Activated CD4-positive, alpha-beta T cell treated with anti-CD3 and anti-CD28 coated beads, Interleukin-2, Interleukin-6, amounts not matched to agents 100 ng/mL and 50 ng/mL, durations not matched to agents 16 hours and 8 hours (primary cell): ENCODE measurements around the gene NOXO1.

Experiments
- DNase-seq: peaks from one replicate; pipeline ENCODE4 v3.0.0-alpha.2; 2020

NOXO1 gene

DNA sequence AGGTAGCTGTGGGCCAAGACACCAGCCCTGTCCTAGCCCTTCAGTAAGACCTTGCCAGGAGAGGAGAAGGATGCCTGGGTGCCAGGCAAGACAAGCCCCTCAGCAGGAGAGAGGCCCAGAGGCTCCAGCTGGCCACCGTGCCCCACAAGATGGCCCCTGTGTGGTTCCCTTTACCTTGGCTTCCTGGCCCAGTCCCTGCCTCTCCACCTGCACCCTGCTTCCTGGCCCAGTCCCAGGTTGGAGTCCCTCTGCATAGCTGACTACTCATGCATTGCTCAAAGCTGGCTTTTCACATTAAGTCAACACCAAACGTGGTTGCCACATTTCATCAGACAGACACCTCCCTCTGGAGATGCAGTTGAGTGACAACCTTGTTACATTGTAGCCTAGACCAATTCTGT is 12.5 kb upstream of the NOXO1 start:
- peak; percentile 69 for DNase-seq

DNA sequence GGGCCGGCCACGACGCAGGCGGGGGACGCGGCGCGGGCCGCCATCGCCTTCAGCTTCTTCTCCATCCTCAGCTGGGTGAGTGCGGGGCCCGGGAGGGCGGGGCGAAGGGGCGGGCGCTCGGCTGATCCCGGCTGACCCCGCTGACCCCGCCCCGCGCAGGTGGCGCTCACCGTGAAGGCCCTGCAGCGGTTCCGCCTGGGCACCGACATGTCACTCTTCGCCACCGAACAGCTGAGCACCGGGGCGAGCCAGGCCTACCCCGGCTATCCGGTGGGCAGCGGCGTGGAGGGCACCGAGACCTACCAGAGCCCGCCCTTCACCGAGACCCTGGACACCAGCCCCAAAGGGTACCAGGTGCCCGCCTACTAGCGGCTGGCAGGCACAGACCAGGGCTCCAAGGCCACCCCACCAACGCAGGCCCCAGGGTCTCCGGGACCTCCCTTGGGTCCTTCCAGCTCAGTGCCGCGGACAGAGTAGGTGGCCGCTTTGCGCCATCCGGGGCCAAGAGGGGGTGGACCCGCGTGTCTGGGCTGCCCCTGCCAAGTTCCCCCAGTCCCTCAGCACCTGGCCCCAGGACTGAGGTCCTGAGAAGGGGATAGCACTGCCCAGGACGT is 11.5 kb upstream of the NOXO1 start:
- DNase-seq: no peak

DNA sequence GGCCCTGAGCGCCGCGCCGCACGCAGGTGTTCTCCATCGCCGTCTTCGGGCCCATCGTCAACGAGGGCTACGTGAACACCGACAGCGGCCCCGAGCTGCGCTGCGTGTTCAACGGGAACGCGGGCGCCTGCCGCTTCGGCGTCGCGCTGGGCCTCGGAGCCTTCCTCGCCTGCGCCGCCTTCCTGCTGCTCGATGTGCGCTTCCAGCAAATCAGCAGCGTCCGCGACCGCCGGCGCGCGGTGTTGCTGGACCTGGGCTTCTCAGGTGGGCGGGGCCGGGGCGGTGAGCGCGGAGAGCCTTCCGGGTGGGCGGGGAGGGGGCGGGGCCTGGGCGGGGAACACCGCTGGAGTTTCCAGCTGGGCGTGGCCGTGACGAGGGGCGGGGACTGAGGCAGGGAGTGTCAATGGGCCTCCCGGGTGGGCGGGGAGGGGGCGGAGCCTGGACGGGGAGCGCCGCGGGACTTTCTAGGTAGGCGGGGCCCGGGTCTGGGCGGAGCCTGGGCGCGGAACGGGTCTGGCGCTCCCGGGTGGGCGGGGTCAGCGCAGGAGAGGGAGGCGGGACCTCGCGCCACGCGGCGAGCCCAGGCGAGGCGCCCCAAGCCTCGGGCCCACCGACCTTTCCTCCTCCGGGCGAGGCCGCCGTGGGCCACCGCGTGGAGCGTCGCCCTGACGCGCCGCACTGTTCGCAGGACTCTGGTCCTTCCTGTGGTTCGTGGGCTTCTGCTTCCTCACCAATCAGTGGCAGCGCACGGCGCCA is 10.9 kb upstream of the NOXO1 start:
- peak; percentile 99 for DNase-seq

DNA sequence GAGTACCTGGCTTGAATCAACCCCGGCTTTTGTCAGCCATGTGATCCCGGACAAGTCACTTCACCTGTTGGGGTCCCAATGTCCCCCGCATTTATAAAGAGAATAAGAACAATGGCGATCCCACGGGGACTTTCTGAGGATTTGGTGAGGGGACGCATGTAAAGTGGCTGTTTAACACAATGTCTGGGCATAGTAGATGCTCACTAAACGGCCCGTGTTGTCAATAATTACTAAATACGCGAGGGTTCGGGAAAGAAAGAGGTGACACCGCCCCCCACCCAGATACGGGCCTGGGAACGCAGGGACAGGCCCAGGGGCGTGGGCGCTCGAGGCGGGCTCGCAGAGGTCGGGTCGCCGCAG is 10.3 kb upstream of the NOXO1 start:
- no peak for DNase-seq

DNA sequence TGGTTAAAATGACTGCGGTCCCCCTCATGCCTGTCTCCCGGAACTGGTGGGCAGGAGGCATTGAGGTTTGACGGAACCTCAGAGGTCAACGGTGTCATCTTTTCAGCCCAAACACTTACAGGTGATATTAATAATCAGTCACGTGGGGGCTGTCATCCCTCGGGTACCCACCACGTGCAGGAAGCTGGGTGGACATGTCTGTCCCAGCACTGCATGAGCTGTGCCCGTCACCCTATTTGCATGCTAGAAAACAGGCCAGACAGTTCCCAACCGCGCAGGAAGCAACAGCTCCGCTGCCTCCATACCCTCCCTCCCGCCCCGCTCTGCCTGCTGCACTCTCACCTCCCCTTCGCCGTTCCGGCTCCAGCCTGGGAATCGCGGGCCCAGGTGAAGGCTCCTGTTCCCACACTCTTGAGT is 9.9 kb upstream of the NOXO1 start:
- DNase-seq: peak; percentile 62

DNA sequence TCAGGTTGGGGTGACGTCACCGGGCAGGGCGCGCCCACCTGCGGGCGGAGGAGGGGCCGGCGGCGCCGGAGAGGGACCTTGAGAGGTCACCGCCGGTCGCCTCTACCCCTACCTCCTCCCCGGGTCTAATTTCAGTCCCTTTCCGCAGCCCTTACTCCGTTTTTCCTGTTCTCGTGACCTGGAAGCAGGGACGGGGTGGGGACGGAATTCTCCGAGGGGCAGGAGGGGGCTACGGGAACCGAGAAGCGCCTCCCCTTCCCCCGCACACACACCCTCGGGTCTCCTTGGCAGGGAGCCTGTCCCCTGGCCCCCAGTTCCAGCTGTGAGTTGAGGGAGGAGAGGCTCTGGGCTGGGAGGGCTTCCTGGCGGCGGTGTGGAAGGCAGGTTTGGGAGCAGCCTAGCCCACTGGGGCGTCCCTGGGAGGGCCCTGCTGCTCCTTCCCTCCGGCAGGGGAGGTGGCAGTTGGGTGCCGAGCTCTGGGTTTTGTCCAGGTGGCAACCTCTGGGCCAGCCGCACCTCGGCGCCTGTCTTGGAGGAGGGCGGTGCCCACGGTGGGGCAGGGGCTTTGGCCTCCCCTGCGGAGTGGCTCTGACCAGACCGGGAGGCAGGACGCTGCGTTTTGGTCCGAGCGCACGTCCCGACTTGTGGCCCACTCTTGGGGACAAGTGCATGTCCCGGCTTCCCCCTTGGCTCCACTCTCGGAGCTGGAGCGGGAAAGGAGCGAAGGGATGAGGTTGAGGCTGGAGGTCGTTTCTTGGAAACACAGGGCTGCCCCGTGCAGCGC is 9.3 kb upstream of the NOXO1 start:
- DNase-seq: peak; percentile 57

DNA sequence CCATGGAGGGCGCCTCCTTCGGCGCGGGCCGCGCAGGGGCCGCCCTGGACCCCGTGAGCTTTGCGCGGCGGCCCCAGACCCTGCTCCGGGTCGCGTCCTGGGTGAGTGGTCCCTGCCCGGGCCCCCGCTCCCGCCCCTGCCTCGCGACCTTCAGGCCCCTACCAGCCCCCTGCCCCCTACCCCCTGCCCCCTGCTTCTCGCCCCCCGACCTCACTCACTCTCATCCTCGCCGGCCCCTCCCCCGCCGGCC is 8.8 kb upstream of the NOXO1 start:
- no peak for DNase-seq

DNA sequence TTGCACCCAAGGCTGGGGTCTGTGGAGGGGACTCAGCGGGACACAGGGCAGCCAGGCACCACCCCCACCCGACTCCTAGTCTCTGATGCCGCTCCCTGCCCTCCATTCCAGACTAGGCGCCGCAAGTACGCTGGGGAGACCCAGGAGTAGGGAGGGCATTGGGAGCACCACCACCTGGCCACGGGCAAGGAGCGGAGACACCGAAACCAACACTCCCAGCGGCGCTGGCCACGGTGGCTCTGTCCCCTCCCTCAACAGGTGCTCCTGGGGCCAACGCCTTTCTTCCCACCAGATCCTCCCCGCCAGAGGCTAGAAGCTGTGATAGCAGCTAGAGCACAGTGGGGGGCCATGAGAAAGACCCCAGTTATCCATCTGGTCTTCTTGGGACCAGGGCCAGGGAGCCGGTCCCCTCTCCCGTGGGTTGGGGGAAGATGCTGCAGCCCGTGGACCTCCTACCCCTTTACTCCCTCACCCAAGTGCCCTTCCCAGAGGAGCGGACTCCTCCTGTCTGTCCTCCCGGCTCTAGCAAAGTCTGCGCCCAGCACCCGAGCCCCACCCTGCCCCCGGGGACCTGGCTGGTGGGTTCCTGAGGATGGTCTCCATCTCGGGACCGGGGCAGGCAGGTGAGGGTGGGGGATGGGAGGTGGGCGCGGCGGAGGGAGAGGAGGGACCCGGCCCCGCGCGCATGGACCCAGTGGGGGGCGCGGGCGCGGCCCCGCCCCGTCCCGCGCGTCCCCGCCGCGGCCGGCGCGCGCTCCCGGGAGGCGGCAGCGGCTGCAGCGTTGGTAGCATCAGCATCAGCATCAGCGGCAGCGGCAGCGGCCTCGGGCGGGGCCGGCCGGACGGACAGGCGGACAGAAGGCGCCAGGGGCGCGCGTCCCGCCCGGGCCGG is 8.2 kb upstream of the NOXO1 start, which contains the start of gene SYNGR3:
Gene SYNGR3 (plus strand): TSS at position 762 of the 892 bp plus-strand sequence. CDS start 133 bp downstream, outside the sequence.
- DNase-seq: no peak

DNA sequence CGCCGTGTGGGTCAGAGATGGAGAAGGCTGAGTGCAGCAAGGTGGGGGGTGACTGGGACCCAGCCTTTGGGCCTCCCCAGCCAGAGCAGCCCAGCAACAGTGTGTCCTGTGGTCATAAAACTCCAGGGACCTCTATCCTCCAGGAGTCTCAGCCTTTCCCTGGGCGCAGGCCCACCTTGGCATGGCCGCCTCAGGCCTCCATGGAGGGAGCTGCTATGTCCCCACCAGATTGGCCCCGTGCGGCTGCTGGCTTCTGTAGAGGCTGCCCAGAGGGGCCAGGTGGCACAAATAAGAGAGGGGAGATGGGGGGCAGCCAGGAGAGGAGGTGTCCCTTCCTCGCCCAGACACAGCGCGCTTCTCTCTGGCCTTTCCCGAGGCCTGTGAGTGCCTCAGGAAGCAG is 5.9 kb upstream of the NOXO1 start:
- DNase-seq: no peak

DNA sequence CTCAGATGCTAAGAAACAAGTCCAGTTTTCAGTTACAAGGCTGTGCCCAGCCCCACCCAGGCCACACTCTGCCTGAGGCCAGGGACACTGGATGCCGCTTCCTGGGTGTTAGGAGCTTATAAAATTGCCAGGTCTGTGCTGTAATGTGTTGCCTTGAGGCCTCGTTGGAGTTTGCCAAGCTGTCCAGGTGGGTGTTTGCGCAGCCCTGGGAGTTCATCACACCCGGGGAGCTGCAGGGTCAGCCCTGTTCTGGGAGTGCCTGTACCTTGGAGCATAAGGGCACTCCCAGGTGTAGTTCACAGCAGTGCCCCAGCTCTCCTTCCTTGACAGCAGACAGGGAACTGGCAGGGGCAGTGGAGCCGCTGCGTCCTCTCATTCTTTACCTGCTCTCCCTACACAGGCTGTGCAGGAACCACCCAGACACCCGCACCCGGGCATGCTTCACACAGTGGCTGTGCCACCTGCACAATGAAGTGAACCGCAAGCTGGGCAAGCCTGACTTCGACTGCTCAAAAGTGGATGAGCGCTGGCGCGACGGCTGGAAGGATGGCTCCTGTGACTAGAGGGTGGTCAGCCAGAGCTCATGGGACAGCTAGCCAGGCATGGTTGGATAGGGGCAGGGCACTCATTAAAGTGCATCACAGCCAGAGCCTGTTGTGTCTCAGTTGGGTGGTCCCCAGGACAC is 4.3 kb upstream of the NOXO1 start:
- no peak for DNase-seq

DNA sequence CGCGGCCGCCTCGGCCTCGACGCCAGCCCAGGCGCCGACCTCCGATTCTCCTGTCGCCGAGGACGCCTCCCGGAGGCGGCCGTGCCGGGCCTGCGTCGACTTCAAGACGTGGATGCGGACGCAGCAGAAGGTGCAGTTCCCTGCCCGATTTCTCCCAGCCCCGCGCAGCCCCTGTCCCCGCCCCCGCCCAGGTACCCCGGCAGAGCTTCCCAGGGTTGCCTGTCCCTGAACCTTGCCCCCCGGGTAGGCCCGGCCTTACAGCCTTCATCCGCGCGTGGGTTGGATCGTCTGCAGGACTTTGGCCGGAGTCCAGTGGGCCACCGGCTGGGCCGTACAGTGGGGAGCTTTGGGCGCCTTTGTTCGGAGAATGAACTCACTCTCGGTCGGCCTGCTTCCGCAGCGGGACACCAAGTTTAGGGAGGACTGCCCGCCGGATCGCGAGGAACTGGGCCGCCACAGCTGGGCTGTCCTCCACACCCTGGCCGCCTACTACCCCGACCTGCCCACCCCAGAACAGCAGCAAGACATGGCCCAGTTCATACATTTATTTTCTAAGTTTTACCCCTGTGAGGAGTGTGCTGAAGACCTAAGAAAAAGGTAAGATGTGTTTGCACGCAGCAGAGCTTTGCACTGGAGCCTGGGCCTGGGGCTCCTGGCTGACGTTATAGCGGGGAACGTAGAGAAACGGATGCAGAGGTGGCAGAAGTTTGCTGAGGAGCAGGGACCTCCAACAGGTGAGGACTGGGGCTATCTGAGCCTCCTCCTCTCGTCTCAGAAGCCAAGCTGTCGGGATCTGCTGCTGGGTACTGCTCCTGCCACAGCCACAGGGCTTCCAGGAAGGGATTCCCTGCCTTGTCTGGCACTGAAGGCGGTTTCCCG is 3.3 kb upstream of the NOXO1 start:
- DNase-seq: peak; percentile 49

DNA sequence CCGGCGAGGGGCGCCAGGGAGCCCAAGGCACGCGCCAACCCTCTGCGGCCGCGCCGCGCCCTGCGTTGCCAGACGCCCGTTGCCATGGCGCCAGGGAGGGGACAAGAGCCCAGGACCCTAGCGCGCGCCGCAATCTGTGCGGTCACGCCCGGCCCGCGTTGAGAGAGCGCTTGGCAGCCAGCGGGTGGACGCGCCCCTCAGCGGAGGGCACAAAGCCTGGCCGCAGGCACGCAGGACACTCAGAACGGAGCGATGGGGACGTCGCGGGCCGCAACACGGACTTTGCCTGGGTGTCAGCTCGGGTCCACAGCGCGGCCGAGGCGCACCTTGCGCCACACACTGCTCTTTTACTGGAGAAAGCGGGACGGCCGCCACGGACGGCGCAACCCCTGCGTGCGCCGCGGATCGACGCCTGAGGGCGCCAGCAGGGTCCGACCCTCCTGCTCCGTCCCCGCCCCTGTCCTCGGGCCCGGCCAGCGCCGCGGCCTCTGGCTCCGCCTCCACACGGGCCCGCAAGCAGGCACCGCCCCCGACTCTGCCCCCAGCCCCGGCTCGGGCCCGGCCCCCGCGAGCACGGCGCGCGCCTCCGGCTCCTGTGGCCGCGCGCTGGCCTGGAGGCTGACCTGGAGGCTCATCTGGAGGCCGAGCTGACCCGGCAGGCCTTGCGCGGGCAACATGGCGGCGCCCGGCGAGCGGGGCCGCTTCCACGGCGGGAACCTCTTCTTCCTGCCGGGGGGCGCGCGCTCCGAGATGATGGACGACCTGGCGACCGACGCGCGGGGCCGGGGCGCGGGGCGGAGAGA is 2.5 kb upstream of the NOXO1 start, which contains the start of gene GFER:
Gene GFER (plus strand): TSS at position 650 of the 803 bp plus-strand sequence. CDS start 26 bp downstream, at position 676.
- peak; percentile 92 for DNase-seq

DNA sequence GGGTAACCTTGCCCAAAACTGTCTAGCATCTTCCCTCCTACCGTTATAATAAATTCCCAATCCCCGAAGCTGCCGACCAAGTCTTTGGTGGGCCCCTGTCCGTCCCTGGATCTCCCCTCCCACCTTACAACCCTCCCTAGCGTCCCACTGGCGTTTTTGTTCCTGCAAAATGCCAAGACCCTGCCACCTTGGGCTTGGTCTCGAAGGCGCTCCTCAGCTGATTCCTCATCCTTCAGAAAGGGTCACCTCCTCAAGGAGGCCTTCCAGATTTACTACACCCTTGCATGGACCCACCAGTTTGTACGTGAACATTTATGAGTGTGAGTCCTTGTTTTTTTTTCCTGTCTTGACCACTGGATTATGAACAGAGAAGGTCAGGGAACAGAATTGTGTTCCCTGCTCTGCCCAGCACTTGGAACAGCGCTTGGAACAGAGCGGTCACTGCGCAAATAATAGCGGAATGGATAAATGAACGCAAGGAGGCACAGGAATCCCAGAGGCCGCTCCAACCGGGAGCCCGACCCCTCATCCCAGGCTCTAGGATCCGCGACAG is 1.8 kb upstream of the NOXO1 start:
- DNase-seq: no peak

DNA sequence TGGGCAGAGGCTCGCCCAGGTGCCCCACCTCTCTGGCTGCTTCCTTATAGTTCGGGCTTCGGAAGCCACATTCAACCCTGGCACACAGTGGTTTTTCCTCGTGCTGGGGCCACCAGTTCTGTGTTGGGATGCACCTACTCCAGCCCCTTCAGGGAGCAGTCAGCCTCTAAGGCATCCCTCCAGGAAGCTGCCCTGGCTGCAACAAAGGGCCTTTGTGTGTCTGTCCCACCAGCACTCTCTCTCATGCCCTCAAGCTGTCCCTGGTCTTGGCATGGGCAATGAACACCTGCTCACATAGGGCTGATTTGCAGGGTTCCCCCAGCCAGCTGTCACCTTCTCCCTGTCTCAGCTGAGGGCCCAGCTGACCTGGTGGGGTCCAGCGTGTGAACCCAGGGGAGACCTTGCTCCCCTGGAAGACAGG is 754 bp upstream of the NOXO1 start:
- DNase-seq: no peak

DNA sequence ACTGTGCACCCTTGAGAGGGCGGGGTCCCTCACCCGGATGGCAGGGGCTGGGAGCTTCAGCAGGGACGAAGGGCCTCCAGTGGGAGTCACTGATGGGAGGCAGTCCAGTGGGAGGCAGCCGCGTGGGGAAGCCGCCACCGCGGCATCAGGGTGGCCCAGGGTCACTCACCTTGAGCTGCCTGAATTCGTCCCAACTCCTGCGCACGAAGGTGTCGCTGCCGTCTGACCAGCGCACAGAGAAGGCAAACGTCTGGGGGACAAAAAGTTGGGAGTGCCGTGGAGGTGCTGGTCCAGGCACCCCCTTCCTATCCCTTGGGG is 540 bp downstream of the NOXO1 start:
- DNase-seq: no peak

DNA sequence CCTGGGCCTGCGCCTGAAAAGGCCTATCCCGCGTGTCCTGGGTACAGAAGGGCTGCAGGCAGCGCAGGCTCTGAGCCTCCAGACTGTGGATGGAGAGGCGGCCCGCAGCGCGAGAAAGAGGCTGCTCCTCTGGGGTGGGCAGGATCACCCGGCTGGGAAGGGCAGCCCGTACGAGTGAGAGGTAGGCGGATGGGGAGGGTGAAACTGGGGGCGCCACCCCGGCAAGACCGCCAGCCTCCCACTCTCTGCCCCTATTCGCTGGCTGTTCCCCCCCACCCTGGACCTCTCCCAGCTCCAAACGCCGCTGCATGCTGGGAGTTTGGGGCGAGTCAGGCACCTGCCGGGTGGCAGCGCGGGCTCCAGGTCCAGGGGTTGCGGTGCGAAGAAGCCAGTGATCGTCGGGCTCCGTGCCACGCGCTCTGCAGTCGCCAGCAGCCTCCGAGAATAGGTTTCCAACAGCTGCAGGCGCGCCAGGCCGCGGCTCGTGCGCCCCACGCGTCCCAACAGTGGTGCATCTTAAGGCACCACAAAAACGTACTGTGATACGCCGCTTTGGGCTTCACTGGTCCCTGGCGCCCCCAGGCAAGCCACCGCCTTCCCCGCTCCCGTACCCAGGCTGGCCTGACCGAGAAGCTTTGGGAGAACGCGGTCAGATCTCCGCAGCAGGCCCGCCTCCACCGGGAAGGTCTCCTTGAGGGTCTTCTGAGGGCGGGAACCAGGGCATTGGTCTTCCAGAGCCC is 1.1 kb downstream of the NOXO1 start:
- DNase-seq: no peak

DNA sequence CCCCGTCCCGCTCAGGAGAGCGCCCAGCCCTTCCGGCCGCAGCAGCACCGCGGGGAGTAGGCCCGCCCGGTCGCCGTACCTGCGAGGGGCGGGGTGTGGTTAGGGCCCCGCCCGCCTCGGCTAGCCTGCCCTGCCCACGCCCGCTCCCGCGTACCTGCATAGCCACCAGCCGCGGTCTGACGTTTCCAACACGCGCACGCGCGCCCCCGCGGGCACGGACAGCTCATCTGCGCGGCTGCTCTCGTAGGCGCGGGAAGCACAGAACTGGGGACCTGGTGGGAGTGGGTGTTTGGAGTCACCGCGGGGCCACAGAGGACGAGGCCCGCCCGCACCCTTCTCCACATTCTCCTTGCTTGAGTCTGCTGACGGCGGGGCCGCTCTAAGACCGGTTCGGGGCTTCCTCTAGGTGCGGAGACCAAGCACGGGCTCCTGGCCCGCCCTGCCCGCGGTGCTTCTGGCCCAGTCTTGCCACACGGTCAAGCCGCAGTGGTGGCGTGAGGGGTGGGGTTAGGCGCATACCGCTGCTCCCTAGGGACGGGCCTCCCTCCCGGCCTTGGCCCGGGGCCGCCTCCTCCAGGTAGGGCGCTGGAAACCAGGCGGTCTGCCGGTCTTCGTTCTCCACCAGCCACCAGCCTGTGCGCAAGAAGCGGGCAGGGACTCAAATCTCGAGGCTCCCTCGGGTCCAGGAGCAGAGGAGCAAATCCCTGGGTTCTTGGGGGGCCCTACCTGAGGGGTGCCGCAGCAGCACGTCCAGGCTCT is 1.8 kb downstream of the NOXO1 start:
- DNase-seq: no peak

DNA sequence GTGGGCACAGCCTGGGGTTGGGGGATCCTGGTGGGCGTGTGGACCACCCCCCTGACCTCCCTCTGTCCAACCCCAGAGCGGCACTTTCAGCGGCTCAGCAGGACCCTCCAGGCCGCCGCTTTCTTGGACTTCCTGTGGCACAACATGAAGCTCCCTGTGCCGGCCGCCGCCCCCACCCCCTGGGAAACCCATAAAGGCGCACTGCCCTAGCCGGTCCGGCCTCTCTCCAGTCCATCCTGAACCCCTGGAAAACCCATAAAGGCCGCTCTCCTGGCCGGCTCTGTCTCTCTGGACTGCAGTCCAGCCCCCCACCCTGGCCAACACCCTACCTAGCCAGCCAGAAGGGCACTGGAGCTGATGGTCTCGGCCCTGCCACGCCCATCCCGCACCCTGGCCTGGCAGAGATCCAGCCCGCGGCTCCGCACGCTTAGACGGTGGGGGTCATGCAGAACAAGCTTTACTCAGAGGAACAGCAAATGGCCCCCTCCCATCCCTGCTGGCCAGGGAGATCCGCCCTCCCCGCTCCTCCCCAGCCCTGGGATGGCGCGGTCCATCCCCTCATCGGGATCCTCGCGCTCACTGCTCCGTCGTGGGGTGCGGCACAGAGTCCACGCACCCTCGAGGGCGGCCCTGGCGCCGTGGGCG is 2.7 kb downstream of the NOXO1 start:
- DNase-seq: no peak
